HepG2 (cell line): ENCODE results near the gene FBXL13. TPM values are rescaled to one million over a fixed set of nuclear protein-coding genes. Genes with fewer than 3 reads are reported as not detected.

Source experiments
- ARNTL ChIP-seq: sonication (generic); formaldehyde crosslinking; IDR thresholded peaks from 2 replicates; pipeline ENCODE4 v1.4.0; 2020; ENCODE audit warnings: mild to moderate bottlenecking, missing genetic modification reagents
- CHCHD3 ChIP-seq: sonication (generic); formaldehyde crosslinking; IDR thresholded peaks from 2 replicates; pipeline ENCODE4 v1.8.0; 2022; ENCODE audit warnings: mild to moderate bottlenecking, missing genetic modification reagents, moderate library complexity
- FOSL2 ChIP-seq: sonication (generic); formaldehyde crosslinking; IDR thresholded peaks from 2 replicates; pipeline ENCODE4 v1.4.0; 2020; ENCODE audit warnings: missing genetic modification reagents
- FOXK1 ChIP-seq: sonication (generic); formaldehyde crosslinking; IDR thresholded peaks from 2 replicates; pipeline ENCODE4 v1.4.0; 2020; ENCODE audit warnings: low read depth, missing genetic modification reagents, borderline replicate concordance
- MIXL1 ChIP-seq: IDR thresholded peaks from 2 replicates; pipeline ENCODE4 v1.6.1; 2016
- NCOA5 ChIP-seq: sonication (generic); formaldehyde crosslinking; IDR thresholded peaks from 2 replicates; pipeline ENCODE4 v1.4.0; 2020; ENCODE audit warnings: missing genetic modification reagents
- PITX1 ChIP-seq: sonication (generic); formaldehyde crosslinking; IDR thresholded peaks from 2 replicates; pipeline ENCODE4 v1.5.1; 2020; ENCODE audit warnings: mild to moderate bottlenecking, missing genetic modification reagents
- POLR2AphosphoS5 ChIP-seq: IDR thresholded peaks from 2 replicates; pipeline ENCODE4 v1.6.1; 2012; ENCODE audit warnings: low read depth, low read length
- PRDM15 ChIP-seq: sonication (generic); formaldehyde crosslinking; IDR thresholded peaks from 2 replicates; pipeline ENCODE4 v1.4.0; 2020; ENCODE audit warnings: missing genetic modification reagents
- PRPF4 ChIP-seq: fragments of 200-400 bp; formaldehyde crosslinking; IDR thresholded peaks from 2 replicates; pipeline ENCODE4 v1.6.1; 2016; ENCODE audit warnings: low read length, low read depth; ENCODE audit not compliant: poor library complexity, severe bottlenecking
- RCOR2 ChIP-seq: IDR thresholded peaks from 2 replicates; pipeline ENCODE4 v1.6.1; 2016; ENCODE audit warnings: missing biosample characterization, missing genetic modification reagents
- SKI ChIP-seq: fragments of 450-650 bp; IDR thresholded peaks from one replicate; pipeline ENCODE4 v1.6.1; 2018; ENCODE audit warnings: mild to moderate bottlenecking; ENCODE audit not compliant: partially characterized antibody
- TFDP1 ChIP-seq: IDR thresholded peaks from 2 replicates; pipeline ENCODE4 v1.6.1; 2016; ENCODE audit warnings: missing compliant biosample characterization, missing genetic modification reagents, borderline replicate concordance
- U2AF1 ChIP-seq: fragments of 200-400 bp; formaldehyde crosslinking; optimal IDR thresholded peaks from 2 replicates; pipeline ENCODE3; 2017; ENCODE audit warnings: mild to moderate bottlenecking, low read depth, low read length
- ZBTB26 ChIP-seq: IDR thresholded peaks from 2 replicates; pipeline ENCODE4 v1.6.1; 2016; ENCODE audit warnings: missing compliant biosample characterization, missing genetic modification reagents, borderline replicate concordance
- ZFP90 ChIP-seq: sonication (generic); formaldehyde crosslinking; IDR thresholded peaks from 2 replicates; pipeline ENCODE4 v1.8.0; 2022; ENCODE audit warnings: missing genetic modification reagents, mild to moderate bottlenecking, inconsistent platforms, borderline replicate concordance
- ZNF101 ChIP-seq: sonication (generic); formaldehyde crosslinking; IDR thresholded peaks from 2 replicates; pipeline ENCODE4 v1.4.0; 2020; ENCODE audit warnings: mild to moderate bottlenecking, low read depth, missing genetic modification reagents, borderline replicate concordance
- ZNF18 ChIP-seq: sonication (generic); formaldehyde crosslinking; IDR thresholded peaks from 2 replicates; pipeline ENCODE4 v1.8.0; 2022; ENCODE audit warnings: mild to moderate bottlenecking, missing genetic modification reagents; ENCODE audit not compliant: insufficient replicate concordance
- ZNF292 ChIP-seq: sonication (generic); formaldehyde crosslinking; IDR thresholded peaks from 2 replicates; pipeline ENCODE4 v1.8.1; 2022; ENCODE audit warnings: mild to moderate bottlenecking, low read depth, missing genetic modification reagents, borderline replicate concordance
- ZNF34 ChIP-seq: sonication (generic); formaldehyde crosslinking; IDR thresholded peaks from 2 replicates; pipeline ENCODE4 v1.4.0; 2020; ENCODE audit warnings: mild to moderate bottlenecking, missing genetic modification reagents, borderline replicate concordance
- ZNF558 ChIP-seq: sonication (generic); formaldehyde crosslinking; IDR thresholded peaks from 2 replicates; pipeline ENCODE4 v1.9.0; 2022; ENCODE audit warnings: mild to moderate bottlenecking, missing genetic modification reagents, borderline replicate concordance
- ZNF775 ChIP-seq: sonication (generic); formaldehyde crosslinking; IDR thresholded peaks from 2 replicates; pipeline ENCODE4 v1.4.0; 2020; ENCODE audit warnings: missing genetic modification reagents, mild to moderate bottlenecking, moderate library complexity, borderline replicate concordance
- ZNF841 ChIP-seq: sonication (generic); formaldehyde crosslinking; IDR thresholded peaks from 2 replicates; pipeline ENCODE4 v1.8.1; 2023; ENCODE audit warnings: missing genetic modification reagents, borderline replicate concordance
- ZSCAN29 ChIP-seq: sonication (generic); formaldehyde crosslinking; conservative IDR thresholded peaks from 2 replicates; pipeline ENCODE4 v1.4.0; 2020; ENCODE audit warnings: mild to moderate bottlenecking, missing genetic modification reagents
- ZZZ3 ChIP-seq: sonication (generic); formaldehyde crosslinking; IDR thresholded peaks from 2 replicates; pipeline ENCODE4 v1.4.0; 2020; ENCODE audit warnings: missing genetic modification reagents, mild to moderate bottlenecking, borderline replicate concordance
- polyA plus RNA-seq, 8 experiments: library from polyadenylated mRNA; depleted of rRNA in 3 of 8; stranded (reverse) in 7 of 8; unstranded in 1 of 8; fragments of >200 nt; fragmentation: Illumina TruSeq in 4 of 8; extraction: Trizol in 4 of 8; gene quantifications; 2 replicates each; pipeline versions ENCODE4 v1.2.1 to v1.2.3, GENCODE V29; 2011 to 2016; ENCODE audit warnings: low read depth in 4 of 8, missing spikeins in 1 of 8, mixed read lengths in 1 of 8; ENCODE audit not compliant: insufficient read depth in 1 of 8
- total RNA-seq, 5 experiments: library from RNA; depleted of rRNA; stranded (reverse); fragments of >200 nt; fragmentation: Illumina TruSeq; extraction: Trizol; gene quantifications; 2 replicates each; pipeline ENCODE4 v1.2.3, GENCODE V29; 2016; ENCODE audit warnings: low read depth in 1 of 5

FBXL13 gene
- total and polyA plus RNA-seq, 2 of the 13 experiments (the other 11 are each of a cell fraction or from before 2014, with no cell fraction given) = 0.24 to 0.77 TPM

GRCh38 chr7:102869195-102869594 lies 205.4 kb downstream of the FBXL13 start (continued):
- peak; percentile 37 for TF ChIP-seq ZNF18 (CRISPR knock-in tag)
- no peak for TF ChIP-seq ZNF841 (CRISPR knock-in tag)
- TF ChIP-seq RCOR2 (CRISPR knock-in tag) = no peak
- no peak for TF ChIP-seq U2AF1
- TF ChIP-seq PRPF4 = no peak
- TF ChIP-seq FOSL2 (CRISPR knock-in tag) = no peak
- no peak for TF ChIP-seq ZNF558 (CRISPR knock-in tag)
- TF ChIP-seq ZNF34 (CRISPR knock-in tag) = no peak
- no peak for TF ChIP-seq ARNTL
- TF ChIP-seq ZZZ3 = no peak
- no peak for TF ChIP-seq ZSCAN29
- TF ChIP-seq SKI = no peak
- TF ChIP-seq ZNF101 (CRISPR knock-in tag) = no peak
- TF ChIP-seq FOXK1 (CRISPR knock-in tag) = peak; percentile 27; the same call in 1 of the 2 replicates
- no peak for TF ChIP-seq PRDM15 (CRISPR knock-in tag)
- TF ChIP-seq TFDP1 (CRISPR knock-in tag) = no peak
- no peak for TF ChIP-seq POLR2AphosphoS5
- no peak for TF ChIP-seq ZBTB26 (CRISPR knock-in tag)
- no peak for TF ChIP-seq PITX1 (CRISPR knock-in tag)
- no peak for TF ChIP-seq CHCHD3 (CRISPR knock-in tag)
- no peak for TF ChIP-seq ZNF775
- TF ChIP-seq MIXL1 (CRISPR knock-in tag) = peak; percentile 91
- TF ChIP-seq ZNF292 = no peak
- TF ChIP-seq NCOA5 (CRISPR knock-in tag) = no peak
- no peak for TF ChIP-seq ZFP90
